ENCODE measurements around the gene FIGNL2. TPM values are rescaled to one million over a fixed set of nuclear protein-coding genes. Genes with fewer than 3 reads are reported as not detected.

FIGNL2 gene
- total RNA-seq, 1 donor from 2014 or later, result 0.30 TPM

GRCh38 chr12:51851413-51852124 is 3.1 kb upstream of the FIGNL2 start:
- Mint-ChIP-seq H3K4me1 (ENCODE audit: low read depth) (peaks cover 16% of the 10 kb centered on the region), H3K27me3 (ENCODE audit: low read depth) (peaks cover 13% of the 10 kb centered on the region), H3K27ac (ENCODE audit: unreplicated experiment) (no peak overlapping the region), H3K36me3 (ENCODE audit: low read depth) (no peaks in the 10 kb centered on the region), H3K4me3 (ENCODE audit: unreplicated experiment) (no peak overlapping the region), H3K9me3 (ENCODE audit: low read depth) (no peaks in the 10 kb centered on the region)
- no peak for TF ChIP-seq CTCF (IDR thresholded peaks at IDR 0.05)
- DNase-seq (ENCODE audit: low spot score), result no peak

DNA sequence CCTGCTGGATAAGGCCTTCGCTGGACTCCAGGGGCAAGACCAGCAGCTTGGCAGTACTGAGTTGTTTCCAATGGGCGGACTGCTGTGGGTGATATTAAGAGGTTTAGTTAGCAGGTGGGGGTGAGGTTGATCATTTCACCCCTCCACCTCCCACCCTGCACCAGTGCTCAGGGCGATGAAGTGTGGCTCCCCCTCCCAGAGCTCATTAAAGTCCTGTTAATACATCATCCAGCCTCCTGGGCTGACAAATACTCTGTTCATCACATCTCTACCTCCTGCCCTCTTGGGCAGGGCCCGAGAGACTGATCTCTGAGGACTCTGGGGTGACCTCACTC is 2.4 kb upstream of the FIGNL2 start:
- H3K4me1 Mint-ChIP-seq (ENCODE audit: low read depth), result peaks cover 10% of the 10 kb centered on the region
- H3K9me3 Mint-ChIP-seq (ENCODE audit: low read depth), result no peaks in the 10 kb centered on the region
- no peak overlapping the region for H3K27ac Mint-ChIP-seq (ENCODE audit: unreplicated experiment)
- no peak overlapping the region for H3K4me3 Mint-ChIP-seq (ENCODE audit: unreplicated experiment)
- peaks cover 17% of the 10 kb centered on the region for H3K27me3 Mint-ChIP-seq (ENCODE audit: low read depth)
- H3K36me3 Mint-ChIP-seq (ENCODE audit: low read depth), result no peaks in the 10 kb centered on the region
- no peak for DNase-seq (ENCODE audit: low spot score)
- TF ChIP-seq CTCF (IDR thresholded peaks at IDR 0.05), result no peak

GRCh38 chr12:51850081-51850964 is 1.8 kb upstream of the FIGNL2 start:
- H3K4me1 Mint-ChIP-seq (ENCODE audit: low read depth), result peaks cover 6% of the 10 kb centered on the region
- H3K9me3 Mint-ChIP-seq (ENCODE audit: low read depth), result no peaks in the 10 kb centered on the region
- no peak for DNase-seq (ENCODE audit: low spot score)
- peaks cover 15% of the 10 kb centered on the region for H3K27me3 Mint-ChIP-seq (ENCODE audit: low read depth)
- H3K36me3 Mint-ChIP-seq (ENCODE audit: low read depth), result no peaks in the 10 kb centered on the region
- no peak for TF ChIP-seq CTCF (IDR thresholded peaks at IDR 0.05)
- H3K4me3 Mint-ChIP-seq (ENCODE audit: unreplicated experiment), result no peak overlapping the region
- H3K27ac Mint-ChIP-seq (ENCODE audit: unreplicated experiment), result no peak overlapping the region

DNA sequence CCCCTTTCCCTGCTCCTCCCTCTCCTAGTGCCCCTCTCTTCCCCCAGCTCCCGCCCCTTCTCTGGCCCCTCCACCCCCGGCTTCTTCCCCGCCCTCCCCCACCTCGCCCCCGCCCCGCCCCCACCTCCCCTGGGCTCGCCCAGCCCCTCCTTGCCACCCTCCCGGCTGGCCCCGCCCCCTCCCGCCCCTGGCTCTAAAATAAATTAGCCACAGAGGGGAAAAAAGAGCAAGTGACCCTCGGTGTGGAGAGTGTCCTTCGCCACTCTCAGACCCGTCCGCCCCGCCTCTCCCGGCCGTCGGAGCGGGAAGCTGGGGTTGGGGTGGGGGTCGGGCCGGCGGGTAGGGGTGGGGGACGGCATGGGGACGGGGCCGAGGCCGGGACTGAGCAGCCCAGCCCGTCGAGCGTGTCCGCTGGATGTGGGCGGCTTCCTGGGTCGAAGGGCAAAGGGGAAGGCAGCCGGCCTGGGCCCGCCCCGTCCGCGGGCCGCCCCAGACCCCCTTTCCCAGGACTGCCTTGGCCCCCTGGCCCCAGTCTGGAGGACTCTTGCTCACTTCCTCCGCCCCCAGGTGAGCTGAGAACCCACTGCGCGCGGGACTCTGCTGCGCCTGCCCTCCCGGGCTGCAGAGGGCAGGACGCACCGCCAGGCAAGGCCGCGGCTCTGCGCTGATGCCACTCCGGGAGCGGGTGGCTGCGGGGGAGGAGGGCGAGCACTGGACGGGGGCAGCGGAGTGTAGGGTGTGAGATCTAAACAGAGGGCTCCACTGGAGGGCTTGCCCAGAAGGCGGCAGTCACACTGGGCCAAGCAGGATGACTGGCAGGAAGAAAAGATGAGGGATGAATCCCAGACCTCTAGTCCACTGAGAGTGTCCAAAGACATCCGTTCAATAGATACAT is 570 bp upstream of the FIGNL2 start:
- H3K4me3 Mint-ChIP-seq (ENCODE audit: unreplicated experiment), result no peak overlapping the region
- TF ChIP-seq CTCF (IDR thresholded peaks at IDR 0.05), result no peak

More for the DNA sequence above, 570 bp upstream of the FIGNL2 start:
- Mint-ChIP-seq H3K27ac (ENCODE audit: unreplicated experiment) (no peak overlapping the region), H3K27me3 (ENCODE audit: low read depth) (peaks cover 26% of the 10 kb centered on the region), H3K9me3 (ENCODE audit: low read depth) (no peaks in the 10 kb centered on the region), H3K36me3 (ENCODE audit: low read depth) (no peaks in the 10 kb centered on the region), H3K4me1 (ENCODE audit: low read depth) (peaks cover 6% of the 10 kb centered on the region)
- DNase-seq (ENCODE audit: low spot score), result no peak
